GM11168 (cell line): ENCODE results near the gene SNX1.

Experiments
- in situ Hi-C: fragments of 300-500 bp; cut with MboI; formaldehyde crosslinking; loops from one replicate; pipeline ENCODE4 v1.12.0; 2022; ENCODE audit warnings: low sequenced_read_pairs; ENCODE audit not compliant: unreplicated experiment

Gene SNX1

DNA sequence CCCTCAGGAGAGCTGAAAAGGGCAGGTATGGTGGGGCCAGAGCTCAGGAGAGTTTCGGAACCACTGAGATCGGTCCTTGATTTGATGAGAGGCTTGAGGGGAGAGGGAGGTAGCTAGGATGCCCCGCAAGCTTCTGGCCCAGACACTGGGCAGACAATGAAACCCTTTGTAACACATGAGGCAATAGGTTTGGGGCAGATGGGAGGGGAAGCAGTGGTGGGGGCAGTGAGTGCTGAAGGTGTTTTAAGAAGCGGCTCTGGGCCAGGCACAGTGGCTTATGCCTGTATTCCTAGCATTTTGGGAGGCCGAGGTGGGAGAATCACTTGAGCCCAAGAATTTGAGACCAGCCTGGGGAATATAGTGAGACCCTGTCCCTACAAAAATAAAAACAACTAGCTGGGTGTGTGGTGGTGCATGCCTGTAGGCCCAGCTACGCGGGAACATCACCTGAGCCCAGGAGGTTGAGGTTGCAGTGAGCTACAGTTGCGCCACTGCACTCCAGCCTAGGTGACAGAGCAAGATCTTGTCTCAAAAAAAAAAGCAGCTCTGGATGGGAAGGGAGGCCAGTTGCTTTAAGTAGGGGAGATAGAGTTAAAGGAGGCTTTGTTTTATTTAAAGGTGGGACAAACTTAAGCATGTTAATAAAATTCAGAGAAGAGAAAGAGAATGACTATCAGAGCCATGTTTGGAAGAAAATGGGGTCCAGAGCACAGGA lies 46.2 kb downstream of the SNX1 start:
- in situ Hi-C loops, result no loop called here

DNA sequence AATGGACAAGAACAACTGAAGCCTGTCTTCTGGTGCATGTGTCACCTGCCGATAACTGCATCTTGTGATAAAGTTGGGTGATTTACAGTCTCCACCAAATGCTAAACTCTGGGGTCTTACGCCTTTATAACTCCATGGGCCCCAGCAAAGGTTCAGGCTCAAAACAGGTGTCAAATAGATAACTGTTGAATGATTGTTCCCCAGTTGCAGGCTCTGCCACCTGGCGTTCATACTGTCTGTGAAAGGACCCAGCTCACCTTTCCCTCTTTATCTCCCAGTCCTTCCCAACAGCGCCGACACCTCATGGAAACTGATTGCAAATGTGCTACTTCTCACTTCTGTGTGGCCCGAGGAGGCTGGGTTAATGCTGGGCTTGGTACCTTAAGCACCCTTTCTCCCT lies 47.5 kb downstream of the SNX1 start:
- in situ Hi-C loops, result no loop called here

DNA sequence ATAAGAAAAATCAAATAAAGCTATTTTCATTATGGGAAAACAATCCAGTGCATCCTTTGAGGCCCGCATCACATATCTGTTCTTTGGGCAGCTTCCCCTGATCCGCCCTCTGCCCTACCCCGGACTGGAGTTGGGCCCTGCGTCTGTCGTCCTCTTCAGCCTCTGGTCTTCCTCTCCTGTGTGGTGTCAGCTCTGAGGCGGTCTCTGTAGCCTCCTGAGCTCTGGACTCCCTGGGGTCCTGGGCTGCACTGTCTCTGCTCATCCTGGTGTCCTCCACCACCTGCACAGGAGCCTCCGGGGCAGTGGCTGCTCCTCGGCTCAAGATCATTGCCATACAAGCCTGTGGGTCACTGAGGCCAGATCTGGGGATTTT lies 48.4 kb downstream of the SNX1 start:
- in situ Hi-C loops, result no loop called here

DNA sequence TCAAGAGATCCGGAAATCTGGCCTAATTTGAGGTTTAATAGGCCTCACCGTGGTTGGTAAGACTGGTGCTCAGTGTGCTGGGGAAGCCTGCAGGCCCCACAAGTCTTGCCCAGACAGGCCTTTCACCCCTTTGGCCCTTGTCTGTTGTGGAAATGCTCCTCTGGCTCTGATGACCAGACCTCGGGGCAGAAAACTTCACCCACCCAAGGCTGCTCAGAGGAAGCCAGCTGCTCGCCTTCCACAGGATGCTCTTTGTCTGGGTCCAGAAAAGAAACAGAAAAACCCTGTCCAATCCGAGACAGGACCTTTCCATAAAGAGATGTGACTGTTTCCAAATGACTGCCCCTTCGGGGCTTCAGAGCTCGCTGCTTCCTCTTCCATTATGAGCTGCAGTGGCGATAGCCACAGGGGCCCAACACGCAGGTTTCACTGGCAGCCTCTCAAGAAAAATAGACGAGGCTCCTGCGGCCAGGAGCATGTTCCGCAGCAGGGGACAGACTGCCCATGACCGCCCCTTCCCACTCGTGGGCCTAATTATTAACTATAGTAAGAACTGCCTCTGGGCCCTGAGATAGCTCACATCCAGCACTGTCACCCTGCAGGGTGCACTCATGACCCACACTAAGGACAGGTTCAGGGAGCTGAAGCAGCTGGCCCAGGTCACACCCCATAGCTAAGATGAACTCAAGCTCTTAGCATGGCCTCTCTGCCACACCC lies 48.9 kb downstream of the SNX1 start:
- in situ Hi-C loops, result no loop called here

DNA sequence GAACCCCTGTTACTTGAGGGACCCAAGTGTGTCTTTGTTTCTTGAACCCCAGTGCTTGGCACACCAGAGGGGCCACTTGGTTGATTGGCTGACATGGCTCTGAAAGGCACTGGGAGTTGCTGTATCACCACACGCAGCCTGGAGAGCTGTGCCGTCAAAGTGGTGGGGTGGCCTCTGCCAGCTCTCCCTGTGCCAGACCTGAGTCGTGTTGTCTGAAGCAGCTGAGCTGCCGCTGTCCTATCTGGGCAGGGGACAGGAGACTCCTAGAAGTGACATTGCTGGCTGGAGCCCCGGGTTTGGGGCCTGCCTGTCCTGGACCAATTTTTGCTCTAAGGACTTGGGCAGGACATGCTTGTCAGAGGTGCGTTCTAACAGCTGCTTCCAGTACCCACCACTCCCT lies 50.3 kb downstream of the SNX1 start:
- in situ Hi-C loops, result no loop called here

DNA sequence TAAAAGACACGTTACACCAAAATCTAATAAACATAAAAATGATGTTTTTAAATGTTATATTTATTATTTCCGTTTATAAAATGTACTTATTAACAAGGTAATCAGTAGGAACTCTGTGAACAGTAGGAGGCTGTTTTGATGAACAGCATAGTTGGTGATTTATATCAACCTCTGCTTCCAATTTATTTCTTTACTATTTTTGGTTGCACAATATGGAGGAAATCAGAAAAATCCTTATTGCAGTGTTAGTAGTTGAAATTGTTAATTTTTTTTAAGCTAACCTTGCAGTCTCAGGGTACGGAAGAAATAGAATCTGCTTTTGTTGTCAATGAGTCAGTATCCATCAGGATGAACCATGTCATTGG lies 50.7 kb downstream of the SNX1 start:
- in situ Hi-C loops, result no loop called here

DNA sequence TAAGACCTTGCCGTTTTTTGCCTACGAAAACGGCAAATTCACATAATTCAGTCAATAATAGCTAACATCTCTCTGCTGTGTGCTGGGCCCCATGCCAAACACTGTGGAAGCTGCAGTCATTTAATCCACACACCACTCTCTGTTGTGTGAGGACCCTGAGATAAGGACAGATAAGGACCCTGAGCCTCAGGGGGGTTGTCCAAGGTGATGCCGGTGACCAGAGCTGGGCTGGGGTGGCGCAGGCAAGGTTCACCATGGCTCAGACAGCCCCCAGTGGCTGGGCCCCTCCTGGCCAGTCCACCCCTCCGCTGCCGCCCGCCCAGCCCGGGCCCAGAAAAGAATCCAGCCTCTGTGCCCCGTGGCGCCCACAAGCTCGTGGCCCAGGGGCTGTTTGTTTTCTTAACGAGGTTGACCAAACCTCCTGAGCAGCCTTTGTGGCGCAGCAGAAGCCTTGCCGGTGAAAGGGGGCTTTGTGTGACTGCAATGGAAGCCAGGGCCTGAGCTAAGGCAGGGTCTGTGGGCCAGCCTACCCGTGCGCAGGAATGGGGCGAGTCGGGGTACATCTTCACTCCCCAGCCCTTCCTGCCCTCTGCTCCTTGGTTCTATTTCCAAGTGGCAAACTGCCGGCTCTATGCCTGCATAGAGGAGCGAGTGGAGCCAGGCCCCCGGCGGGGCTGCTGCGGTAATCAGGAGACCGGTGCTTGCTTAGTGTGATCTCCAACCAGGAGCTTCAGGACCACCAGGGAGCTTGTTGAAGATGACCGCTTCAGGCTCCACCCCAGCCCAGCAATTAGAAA lies 51.3 kb downstream of the SNX1 start:
- in situ Hi-C loops, result no loop called here

DNA sequence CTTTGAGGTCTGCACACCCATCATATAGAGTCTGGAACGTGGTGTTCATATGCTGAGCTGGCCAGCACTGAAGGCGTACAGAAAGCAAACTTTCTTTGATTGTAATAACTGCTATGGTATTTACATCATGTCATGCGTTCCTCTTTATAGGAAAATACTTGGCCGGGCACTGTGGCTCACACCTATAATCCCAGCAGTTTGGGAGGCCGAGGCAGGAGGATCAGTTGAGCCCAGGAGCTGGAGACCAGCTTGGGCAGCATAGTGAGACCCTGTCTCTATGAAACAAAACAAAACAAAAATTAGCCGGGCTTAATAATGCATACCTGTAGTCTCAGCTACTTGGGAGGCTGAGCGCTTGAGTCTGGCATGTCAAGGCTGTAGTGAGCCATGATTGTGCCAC lies 52.4 kb downstream of the SNX1 start:
- in situ Hi-C loops, result no loop called here

DNA sequence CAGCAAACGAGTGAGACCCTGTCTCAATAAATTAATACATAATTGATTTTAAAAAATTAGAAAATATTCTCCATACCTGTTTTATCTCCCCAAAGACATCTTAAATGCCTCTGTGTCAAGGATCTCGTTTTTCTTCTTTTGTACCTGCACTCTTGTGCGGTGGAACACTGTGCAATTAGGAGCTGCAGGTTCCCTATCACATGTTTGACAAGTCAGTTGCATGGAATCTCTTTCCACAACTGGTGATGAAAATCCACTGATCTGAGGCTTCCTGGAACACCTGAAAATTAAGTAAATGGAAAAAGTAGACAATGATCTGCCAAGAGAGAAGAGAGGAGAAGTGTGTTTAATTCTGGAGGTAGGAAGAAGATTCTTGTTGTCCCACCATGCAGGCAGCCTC lies 52.8 kb downstream of the SNX1 start:
- in situ Hi-C loops, result no loop called here

DNA sequence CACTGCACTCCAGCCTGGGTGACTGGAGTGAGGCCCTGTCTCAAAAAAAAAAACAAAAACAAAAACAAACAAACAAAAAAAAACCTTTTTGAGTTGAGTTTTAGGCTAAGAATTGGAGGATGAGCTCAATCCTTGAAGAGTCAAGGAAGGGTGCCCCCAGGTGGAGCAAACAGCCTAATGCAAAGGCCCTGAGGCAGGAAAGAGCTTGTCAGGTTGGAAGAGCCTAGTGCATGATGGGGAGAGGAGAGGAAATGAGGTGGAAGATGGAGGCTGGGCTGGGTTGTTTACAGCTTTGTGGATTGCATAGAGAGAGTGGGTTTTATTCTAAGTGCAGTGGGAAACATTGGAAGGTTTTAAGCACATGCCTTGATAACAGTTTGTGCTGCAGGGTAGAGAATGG lies 53.6 kb downstream of the SNX1 start:
- in situ Hi-C loops, result no loop called here

DNA sequence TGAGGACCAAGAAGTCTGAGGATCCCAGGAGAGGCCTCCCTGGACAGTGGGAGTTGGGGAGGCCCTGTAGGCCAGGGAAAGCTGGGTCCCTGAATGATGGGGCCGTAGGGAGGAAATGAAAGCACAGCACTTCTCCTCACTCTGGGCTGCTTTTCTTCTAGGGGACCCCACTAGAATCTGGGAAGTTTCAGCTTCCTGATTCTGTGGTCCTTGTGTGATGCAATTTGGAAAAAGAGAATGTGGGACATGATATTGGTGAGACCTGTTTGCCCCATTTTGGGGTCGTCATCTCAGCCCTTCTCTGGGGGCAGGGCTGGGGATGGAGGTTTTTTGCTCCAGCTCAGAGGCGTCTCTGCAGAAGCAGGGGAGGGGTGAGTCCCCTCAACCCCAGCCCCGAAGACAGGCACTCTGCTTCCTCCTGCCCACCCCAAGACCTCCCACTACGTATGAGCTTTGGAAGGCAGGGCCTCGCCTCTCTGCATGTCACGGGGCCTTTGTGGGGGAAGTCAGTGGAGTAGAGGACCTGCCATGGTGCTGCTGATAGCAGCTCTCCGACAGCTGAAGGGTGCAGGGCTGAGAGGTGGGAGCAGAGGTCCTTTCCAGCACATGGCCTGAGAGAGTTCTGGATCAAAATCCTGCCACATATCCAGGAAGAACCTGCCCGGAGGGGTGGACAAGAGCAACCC lies 54.3 kb downstream of the SNX1 start:
- in situ Hi-C loops, result no loop called here

DNA sequence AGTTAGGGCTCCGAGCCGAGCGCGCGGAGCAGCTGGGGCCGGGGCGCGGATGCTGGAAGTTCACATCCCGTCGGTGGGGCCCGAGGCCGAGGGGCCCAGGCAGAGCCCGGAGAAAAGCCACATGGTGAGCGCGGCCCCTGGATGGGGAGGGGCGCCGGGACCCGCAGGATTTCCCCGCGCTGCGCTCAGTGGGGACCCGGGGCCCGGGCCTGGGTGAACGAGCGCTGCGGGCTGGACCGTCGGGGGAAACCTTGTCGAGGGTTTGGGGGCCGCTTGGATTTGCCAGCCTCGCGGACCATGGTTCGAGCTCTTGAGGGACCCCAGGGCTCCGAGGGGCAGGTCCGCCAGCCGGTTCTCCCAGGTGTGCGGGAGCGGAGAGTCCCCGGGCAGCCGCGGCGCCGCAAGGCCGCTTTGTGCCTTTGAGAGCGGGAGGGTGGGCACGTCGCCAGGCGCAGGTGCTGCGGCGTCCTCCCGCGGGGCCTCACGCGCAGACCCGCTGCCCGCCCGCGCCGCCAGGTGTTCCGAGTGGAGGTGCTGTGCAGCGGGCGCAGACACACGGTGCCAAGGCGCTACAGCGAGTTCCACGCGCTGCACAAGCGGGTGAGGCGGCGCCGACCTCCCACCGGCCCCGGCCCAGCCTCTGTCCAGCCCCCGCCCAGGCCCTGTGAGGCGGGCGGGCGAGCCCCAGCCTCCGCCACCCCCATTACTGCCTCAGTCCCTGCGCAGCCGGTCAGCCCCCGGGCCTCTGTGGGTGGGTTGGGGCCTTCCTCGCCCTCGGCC lies 56.1 kb downstream of the SNX1 start, which contains the start of gene SNX22:
Gene SNX22 (plus strand): TSS at position 5 of the 780 bp plus-strand sequence. CDS start 45 bp downstream, at position 50.
- in situ Hi-C loops, result no loop called here

DNA sequence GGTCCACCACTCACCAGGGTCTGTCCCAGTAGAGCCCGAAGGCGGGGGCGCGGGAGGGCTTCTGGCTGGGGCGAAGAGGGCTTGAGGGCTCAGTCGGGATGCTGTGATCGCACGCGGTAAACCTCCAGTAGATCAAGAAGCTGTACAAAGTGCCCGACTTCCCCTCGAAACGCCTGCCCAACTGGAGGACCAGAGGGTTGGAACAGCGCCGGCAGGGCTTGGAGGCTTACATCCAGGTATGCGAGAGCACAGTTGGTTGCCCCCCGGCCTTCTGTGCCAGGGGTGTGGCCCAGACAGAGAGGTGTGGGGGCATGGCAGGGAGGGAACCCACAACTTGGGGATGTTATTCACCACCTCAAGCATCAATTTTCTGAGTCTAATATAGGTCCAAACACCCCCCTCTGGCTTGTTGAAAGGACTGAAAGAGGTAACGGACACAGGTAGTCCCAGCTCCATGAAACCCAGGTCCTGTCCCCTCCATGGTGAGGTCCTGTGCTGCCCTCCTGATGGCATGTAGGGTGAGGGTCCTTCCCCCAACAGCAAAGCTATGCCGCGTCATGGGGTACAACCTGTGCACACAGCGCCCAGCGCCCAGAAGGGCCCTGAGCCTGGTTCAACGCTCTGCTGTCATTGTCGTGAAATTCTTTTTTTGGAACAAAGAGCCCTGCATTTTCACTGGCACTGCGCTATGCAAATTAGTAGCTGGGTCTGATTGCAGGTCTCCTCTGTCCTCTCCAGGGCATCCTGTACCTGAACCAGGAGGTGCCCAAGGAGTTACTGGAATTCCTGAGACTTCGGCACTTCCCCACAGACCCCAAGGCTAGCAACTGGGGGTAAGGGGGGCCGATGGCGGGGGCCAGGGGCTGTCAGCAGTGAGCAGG lies 57.0 kb downstream of the SNX1 start:
- in situ Hi-C loops, result no loop called here

DNA sequence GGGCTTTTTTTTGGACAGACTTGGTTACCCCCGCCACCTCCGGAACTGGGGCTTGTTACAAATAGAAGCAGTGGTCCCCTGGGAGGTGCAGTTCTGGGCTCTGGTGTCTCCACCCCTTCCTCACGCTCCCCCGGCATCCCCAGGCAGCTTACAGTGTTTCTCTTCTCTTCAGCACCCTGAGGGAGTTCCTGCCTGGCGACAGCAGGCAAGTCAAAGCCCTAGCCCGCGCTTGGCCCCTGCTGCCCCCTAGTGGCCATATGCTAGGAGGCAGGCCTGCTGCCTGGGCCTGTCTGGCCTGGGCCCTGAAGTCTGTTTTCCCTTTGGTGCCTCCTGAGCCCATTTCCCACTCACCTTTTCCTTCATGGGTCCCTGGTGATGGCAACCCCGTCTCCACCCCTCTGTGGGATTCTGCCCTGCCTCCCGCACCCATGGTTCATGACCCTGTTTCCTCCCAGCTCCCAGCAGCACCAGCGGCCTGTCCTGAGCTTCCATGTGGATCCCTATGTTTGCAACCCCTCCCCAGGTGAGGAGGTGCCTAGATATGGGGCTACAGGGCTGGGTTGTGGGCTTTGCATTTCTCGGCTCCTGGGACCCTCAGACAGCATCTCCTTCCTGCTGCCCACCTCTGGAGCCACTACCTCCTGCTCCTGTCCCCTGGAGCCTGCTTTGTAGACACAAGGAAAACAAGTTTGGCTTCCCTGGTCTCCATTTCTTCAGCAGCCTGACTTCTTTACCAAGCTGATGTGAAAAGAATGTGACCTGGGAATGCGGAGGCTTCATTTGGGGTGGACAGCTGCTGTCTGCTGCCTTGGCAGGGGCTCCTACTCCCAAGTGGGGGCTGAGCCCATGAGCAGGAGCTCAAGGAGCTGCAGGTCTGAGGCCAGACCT lies 57.9 kb downstream of the SNX1 start:
- in situ Hi-C loops, result no loop called here

DNA sequence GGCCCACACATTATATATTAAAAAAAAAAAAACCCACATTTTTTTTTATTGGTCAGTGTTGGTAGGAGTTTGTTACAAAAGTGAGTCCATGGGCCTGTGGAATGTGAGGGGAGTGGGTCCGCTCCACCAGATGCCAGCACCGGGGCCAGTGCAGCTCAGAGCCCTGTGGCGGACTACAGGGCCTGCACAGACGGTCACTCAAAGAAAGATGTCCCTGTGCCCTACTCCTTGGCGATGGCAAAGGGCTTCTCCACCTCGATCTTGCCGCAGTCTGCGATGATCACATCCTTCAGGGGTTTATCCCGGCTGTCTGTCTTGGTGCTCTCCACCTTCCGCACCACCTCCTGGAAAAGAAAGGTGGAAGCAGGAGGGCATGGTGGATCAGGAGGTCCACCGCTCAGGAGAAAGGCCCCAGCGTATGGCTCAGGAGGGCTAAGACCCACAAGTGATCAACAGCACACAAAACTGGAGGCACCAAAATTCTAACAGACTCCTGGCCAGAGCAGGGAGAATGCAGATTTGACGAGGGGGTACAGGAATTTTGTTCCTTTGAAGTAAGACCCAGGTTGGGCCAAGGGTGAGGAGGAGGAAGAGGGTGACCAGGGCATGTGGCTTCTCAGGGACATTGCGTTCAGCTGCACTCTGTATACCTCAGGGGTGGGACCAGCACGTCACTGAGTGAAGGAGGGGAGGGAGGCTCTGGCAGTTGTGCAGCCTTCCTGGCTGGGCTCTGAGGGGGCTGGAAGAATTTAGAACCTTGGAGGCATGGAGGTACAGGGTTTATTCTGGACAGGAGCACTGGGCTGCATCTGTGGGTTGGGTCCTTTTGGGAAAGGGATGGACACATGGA lies 60.2 kb downstream of the SNX1 start:
- in situ Hi-C loops, result loop anchor here (5.0 kb wide), 1 partner anchor 44 kb away; no protein-coding TSS in a partner anchor

DNA sequence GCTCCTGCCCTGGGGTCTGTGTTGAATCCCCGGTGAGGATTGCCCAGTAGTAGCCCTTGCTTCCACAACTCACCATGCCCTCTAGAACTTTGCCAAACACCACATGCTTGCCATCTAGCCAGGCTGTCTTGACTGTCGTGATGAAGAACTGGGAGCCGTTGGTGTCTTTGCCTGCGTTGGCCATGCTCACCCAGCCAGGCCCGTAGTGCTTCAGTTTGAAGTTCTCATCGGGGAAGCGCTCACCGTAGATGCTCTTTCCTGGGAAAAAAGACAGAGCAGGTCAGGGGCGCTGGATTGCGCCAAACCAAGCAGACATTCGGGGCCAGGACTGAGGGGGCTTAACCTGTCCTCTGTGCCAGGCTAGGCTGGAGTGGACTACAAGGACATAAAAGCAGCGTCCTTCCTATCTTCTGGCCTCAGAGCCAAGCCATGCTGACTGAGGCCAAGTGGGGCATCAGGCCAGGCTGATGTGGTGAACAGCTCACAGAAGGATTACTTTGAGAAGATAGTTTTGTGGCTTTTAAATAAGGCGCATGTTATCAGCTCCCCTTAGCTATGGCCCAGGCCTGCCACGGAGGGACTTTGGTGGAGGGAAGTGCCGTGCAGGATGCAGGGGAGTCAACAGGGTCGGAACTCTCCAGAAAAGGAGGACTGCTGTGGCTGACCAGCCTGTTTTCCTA lies 61.0 kb downstream of the SNX1 start:
- in situ Hi-C loops, result loop anchor here (5.0 kb wide), 1 partner anchor 44 kb away; no protein-coding TSS in a partner anchor
